IPS-15b (cell line): ENCODE results near the gene DGLUCY.
A peak's percentile ranks its signal among the peaks of the same experiment; 100 is the strongest.
"Not testable (repeated sequence)": the region's sequence is repeated elsewhere in the genome, so short reads cannot be mapped to it uniquely, and the experiment has no call there.

ENCODE experiments used
- H3K27me3 ChIP-seq: one replicate; pipeline ENCODE4 v1.6.1; 2013; ENCODE audit warnings: low read length; ENCODE audit not compliant: control insufficient read depth, insufficient read depth
- H3K36me3 ChIP-seq: one replicate; pipeline ENCODE4 v1.6.1; 2013; ENCODE audit warnings: low read length; ENCODE audit not compliant: control insufficient read depth, insufficient read depth
- H3K4me1 ChIP-seq: one replicate; pipeline ENCODE4 v1.6.1; 2013; ENCODE audit warnings: mild to moderate bottlenecking, low read length; ENCODE audit not compliant: control insufficient read depth, insufficient read depth
- H3K4me3 ChIP-seq: one replicate; pipeline ENCODE4 v1.5.1; 2013; ENCODE audit warnings: low read depth, low read length
- H3K9ac ChIP-seq: one replicate; pipeline ENCODE4 v1.6.1; 2013; ENCODE audit warnings: low read depth, mild to moderate bottlenecking, low read length
- H3K9me3 ChIP-seq: one replicate; pipeline ENCODE4 v1.6.1; 2013; ENCODE audit warnings: mild to moderate bottlenecking, low read length; ENCODE audit not compliant: control insufficient read depth, insufficient read depth

The DGLUCY gene

DNA sequence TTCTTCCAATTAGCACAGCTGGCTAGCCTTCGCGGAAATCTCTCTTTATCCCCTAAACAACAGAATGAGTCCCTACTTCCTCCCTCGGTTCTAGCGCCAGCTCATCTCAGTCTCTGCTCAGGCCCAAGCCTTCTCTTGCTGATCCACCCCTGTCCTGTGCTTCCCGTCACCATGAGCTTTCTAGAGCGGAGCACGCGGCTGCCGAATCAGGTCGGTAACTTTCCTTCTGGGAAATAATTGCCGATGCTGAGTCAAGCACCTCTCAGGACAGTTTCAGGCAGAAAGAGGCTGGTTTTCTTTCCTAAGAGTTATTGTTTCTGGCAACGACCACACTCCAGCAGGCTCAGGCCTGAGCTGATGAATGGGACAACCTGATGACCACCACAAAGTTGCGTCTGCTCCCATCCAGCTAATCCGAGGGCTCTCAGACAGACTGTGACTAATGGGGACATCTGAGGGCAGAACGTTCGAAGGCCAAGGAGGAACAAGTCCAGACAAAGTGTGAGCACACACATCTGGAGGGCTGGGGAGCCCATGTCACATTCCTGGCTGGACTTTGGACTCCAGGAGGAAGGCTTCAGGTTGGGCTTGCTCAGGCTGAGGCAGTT, 144.2 kb downstream of the DGLUCY start:
- Histone ChIP-seq H3K9ac (no peak overlapping the region), H3K9me3 (no peaks in the 10 kb centered on the region), H3K36me3 (no peaks in the 10 kb centered on the region), H3K27me3 (peaks cover 6% of the 10 kb centered on the region), H3K4me1 (no peaks in the 10 kb centered on the region), H3K4me3 (no peak overlapping the region)

DNA sequence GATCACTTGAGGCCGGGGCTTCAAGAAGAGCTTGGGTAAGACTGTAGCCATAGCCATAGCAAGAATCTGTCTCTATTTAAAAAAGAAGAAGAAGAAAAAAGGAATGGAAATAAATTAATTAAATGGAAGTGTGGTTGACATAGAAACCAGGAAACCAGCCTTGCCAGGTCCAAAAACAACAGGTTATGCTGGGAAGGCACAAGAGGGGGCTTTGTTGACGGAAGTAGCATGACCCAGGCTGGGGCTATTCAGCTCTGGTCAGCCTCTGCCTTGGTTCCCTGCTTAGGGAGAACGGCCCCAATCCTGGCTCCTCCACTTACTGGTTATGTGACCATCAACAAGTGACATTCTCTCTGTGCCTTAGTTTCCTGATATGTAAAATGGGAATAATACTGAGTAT, 145.0 kb downstream of the DGLUCY start:
- Histone ChIP-seq H3K4me1 (no peaks in the 10 kb centered on the region), H3K9me3 (no peaks in the 10 kb centered on the region), H3K27me3 (peaks cover 13% of the 10 kb centered on the region), H3K4me3 (no peak overlapping the region), H3K9ac (no peak overlapping the region), H3K36me3 (no peaks in the 10 kb centered on the region)

DNA sequence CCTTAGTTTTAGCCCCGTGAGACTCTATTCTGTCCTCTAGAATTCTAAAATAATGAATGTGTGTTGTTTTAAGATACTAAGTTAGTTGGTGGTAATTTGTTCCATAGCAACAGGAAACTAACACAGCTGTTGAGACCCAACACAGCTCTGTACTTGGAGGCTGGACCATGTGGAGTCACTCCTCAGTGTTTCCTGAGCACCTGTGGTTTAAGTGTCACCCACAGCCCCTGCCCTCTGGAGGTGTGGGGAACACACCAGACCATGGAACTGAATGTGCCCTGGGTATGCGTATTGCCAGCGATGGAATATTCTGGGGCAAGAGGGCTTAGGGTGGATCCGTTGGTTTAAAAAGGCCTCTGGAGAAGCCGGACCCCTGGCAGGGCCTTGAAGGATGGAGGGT, 147.2 kb downstream of the DGLUCY start:
- H3K4me1 ChIP-seq, result no peaks in the 10 kb centered on the region
- H3K9me3 ChIP-seq, result no peaks in the 10 kb centered on the region
- peaks cover 25% of the 10 kb centered on the region for H3K27me3 ChIP-seq
- H3K4me3 ChIP-seq, result no peak overlapping the region
- H3K9ac ChIP-seq, result no peak overlapping the region
- H3K36me3 ChIP-seq, result no peaks in the 10 kb centered on the region

DNA sequence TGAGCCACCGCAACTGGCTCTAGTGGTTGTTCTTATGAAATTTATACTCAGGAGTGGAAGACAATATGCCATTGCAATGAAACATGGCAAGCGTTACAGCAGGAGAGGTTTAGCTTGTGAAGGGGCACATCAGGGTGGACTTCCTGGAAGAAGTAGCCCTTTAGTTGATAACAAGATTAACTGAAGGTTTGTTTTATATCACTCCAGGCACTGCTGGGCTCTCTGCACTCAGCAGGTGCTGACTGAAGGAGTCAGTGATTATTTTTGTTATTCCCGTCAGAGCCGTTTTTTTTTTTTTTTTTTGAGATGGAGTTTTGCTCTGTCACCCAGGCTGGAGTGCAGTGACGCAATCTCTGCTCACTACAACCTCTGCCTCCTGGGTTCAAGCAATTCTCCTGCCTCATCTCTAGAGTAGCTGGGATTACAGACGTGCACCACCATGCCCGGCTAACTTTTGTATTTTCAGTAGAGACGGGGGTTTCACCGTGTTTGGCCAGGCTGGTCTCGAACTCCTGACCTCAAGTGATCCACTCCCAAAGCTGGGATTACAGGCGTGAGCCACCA, 148.2 kb downstream of the DGLUCY start:
- no peaks in the 10 kb centered on the region for H3K4me1 ChIP-seq
- no peaks in the 10 kb centered on the region for H3K9me3 ChIP-seq
- H3K4me3 ChIP-seq, result no peak overlapping the region
- no peaks in the 10 kb centered on the region for H3K36me3 ChIP-seq
- H3K9ac ChIP-seq, result no peak overlapping the region
- peaks cover 25% of the 10 kb centered on the region for H3K27me3 ChIP-seq

DNA sequence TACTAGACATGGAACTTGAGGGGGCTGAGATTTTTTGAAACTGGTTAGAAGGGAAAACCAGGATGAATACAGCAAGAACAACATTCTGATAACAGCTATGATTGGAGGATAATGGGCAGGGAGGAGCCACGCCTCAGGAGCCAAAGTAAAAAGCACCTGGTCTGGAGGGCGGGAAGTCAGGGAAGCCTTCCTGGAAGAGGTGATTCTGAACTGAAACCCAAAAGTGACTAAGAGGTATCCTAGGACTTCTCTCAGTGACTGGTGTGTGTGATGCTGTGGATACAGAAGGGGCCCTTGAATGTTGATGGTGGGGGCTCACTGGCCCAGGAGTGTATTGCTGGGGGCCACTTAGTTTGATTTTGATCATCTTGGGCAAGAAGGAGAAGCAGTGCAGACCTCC, 149.5 kb downstream of the DGLUCY start:
- H3K9ac ChIP-seq, result no peak overlapping the region
- no peaks in the 10 kb centered on the region for H3K36me3 ChIP-seq
- H3K9me3 ChIP-seq, result no peaks in the 10 kb centered on the region
- peaks cover 25% of the 10 kb centered on the region for H3K27me3 ChIP-seq
- H3K4me1 ChIP-seq, result no peaks in the 10 kb centered on the region
- H3K4me3 ChIP-seq, result no peak overlapping the region

DNA sequence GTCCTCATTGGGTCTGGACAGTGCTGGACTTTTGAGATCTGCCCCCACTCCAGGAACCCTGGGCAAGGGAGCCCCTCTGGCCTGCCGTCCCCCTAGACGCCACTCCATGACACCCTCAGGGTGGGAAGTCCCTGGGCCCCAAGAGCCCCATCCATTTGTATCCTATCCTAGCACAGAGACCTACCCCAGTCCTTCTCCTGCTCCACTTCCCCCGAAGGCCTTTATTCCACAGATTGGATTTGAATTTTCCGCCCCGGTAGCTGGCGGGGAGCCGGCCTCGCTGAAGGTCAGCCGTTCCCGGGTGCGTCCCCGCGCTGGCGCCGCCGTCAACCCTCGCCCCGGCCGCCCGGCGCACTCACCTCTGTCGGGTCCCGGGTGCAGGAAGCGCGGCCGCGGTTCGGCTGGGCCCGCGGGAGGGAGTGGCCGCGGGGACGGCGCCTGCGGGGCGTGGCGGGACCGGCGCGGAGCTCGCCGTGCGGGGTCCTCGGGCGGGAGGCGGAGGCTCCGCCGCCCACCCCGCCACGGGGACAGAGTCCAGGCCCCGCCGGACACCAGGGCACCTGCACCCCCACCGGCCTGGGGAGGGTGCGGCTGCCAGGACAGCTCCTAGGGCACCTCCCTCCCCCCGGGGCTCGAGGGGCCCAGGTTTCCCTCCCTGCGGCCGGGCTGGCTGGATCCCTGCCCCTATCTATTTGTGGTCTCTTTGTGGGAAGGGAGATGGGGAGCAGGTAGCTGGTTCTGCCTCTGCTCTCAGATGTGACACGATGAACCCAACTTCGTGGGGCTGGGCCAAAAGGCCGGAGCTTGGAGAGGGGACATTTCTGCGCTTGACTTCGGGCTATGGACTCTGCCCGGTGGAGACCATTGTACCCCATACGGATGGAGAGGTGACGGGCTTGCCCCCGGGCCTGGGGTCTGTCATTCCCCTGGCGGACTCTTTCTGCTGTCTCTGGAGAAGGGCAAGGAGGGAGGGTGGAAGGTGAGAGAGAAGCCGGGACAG, 150.6 kb downstream of the DGLUCY start:
- Histone ChIP-seq H3K9me3 (no peaks in the 10 kb centered on the region), H3K27me3 (peaks cover 25% of the 10 kb centered on the region), H3K4me3 (peak overlapping the region; percentile 45), H3K9ac (no peak overlapping the region), H3K36me3 (no peaks in the 10 kb centered on the region), H3K4me1 (no peaks in the 10 kb centered on the region)

DNA sequence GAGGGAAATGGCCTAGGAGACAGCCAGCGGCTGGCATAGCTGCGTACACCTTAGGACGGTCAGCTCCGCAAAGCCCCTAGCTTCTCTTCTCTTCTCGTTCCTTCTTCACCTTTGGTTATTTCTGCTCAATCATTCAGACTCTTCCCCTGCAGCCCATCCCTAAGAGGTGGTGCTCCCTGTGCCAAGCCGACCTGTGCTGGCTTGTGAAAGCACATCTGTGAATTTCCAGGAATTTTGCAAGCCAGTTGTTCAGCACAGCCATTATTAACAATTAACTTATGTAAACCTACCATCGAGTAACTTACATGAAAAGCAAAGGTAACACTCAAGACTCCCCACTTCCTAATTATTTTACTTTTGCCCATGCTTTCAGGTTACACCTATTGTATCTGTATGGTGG, 151.5 kb downstream of the DGLUCY start:
- H3K9ac ChIP-seq, result no peak overlapping the region
- no peak overlapping the region for H3K4me3 ChIP-seq
- no peaks in the 10 kb centered on the region for H3K9me3 ChIP-seq
- H3K4me1 ChIP-seq, result no peaks in the 10 kb centered on the region
- H3K27me3 ChIP-seq, result peaks cover 25% of the 10 kb centered on the region
- H3K36me3 ChIP-seq, result no peaks in the 10 kb centered on the region

DNA sequence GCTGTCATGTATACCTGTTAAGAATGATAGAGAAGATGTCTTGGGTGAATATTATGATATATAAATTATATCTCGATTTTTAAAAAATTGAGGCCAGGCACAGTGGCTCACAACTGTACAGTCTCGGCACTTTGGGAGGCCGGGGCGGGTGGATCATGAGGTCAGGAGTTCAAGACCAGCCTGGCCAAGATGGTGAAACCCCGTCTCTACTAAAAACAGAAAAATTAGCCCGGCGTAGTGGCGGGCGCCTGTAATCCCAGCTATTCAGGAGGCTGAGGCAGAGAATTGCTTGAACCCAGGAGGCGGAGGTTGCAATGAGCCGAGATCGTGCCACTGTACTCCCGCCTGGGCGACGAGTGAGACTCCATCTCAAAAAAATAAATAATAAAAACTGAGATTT, 152.4 kb downstream of the DGLUCY start:
- H3K36me3 ChIP-seq, result not testable (repeated sequence)

DNA sequence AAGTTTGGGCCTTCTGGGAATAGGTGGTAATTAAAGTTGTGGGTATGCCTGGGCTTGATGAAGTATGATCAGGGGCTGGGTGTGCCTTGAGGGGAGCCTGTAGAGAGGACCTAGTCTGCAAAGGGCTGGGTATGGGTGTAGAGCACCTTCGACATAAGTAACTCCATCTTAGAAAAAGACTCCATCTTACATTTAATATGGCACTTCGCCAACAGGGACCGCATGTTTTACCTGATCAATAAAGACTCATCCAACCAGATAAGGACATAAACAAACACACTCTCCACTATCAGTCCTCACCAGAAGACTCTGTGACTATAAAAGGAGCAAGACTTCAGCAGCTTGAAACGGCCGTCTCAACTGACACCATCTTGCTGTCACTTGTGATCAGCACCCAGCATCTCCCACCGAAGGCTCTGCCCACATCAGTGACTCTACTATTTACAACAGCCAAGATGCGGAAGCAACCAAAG, 154.1 kb downstream of the DGLUCY start:
- H3K27me3 ChIP-seq, result peaks cover 24% of the 10 kb centered on the region
- no peak overlapping the region for H3K9ac ChIP-seq
- H3K36me3 ChIP-seq, result peaks cover 5% of the 10 kb centered on the region
- H3K4me1 ChIP-seq, result no peaks in the 10 kb centered on the region
- H3K4me3 ChIP-seq, result no peak overlapping the region
- no peaks in the 10 kb centered on the region for H3K9me3 ChIP-seq

More for the DNA sequence above, 152.4 kb downstream of the DGLUCY start:
- H3K27me3 ChIP-seq, result peaks cover 25% of the 10 kb centered on the region
- H3K9ac ChIP-seq, H3K9me3 ChIP-seq, H3K4me1 ChIP-seq, H3K4me3 ChIP-seq: not testable (repeated sequence)

DNA sequence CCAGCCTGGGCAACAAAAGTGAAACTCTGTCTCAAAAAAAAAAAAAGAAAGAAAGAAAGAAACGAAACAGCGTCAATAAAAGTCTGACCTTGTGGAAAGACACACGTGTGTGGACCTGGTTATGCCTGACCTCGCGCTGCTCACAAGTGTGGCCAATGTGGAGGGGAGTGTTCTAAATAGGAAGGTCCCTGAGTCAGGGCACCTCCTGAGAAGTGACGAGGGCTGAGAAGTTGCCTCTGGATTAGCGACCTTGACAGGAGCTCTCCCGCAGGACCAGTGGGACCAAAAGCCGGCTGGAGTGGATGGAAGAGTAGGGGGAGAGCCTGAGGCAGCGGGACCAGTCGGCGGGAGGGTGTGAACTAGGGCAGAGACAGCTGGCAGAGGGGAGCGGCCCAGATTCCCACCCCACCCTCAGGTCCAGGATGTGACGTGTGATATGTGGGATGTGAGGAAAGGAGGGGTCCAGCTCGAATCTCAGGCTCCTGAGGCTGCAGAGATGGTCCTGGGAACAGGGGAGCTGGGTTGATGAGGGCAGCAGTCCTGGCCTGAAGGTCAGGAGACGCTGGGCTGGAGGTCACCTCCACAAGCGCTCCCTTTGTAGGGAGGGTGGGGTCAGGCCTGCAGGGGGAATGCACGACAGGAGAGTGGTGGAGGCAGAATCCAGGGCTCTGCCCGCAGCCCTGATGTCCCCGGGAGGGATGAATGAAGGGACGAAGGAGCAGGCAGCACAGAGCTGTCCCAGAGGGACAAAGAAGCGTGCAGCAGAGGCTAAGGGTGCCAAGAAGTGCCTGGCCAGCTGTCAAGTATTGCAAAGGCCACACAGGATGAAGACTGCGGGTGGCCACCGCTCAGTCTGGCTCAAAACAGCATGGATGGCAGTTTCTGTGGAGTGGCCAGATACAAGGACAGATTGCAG, 155.5 kb downstream of the DGLUCY start:
- no peaks in the 10 kb centered on the region for H3K4me1 ChIP-seq
- H3K27me3 ChIP-seq, result peaks cover 12% of the 10 kb centered on the region
- H3K9ac ChIP-seq, result no peak overlapping the region
- H3K36me3 ChIP-seq, result peaks cover 16% of the 10 kb centered on the region
- H3K9me3 ChIP-seq, result no peaks in the 10 kb centered on the region
- H3K4me3 ChIP-seq, result no peak overlapping the region

DNA sequence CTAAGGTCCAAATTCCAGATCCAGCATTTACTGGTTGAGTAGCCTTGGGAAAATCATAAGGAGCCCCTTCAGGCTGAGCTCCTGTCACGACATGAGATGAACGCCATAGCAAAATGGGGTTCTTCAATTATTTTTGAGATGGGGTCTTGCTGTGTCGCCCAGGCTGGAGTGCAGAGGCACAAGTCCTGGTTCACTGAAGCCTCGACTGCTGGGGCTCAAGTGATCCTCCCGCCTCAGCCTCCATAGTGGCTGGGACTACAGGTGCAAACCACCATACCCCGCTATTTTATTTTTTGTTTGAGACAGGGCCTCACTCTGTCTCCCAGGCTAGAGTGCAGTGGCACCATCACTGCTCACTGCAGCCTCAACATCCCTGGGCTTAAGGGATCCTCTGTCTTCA, 156.3 kb downstream of the DGLUCY start:
- no peaks in the 10 kb centered on the region for H3K9me3 ChIP-seq
- H3K27me3 ChIP-seq, result peaks cover 6% of the 10 kb centered on the region
- H3K36me3 ChIP-seq, result peaks cover 16% of the 10 kb centered on the region
- no peak overlapping the region for H3K9ac ChIP-seq
- H3K4me3 ChIP-seq, result no peak overlapping the region
- H3K4me1 ChIP-seq, result no peaks in the 10 kb centered on the region
